CD8-positive, alpha-beta memory T cell (primary cell): ENCODE results near the gene CABCOCO1. TPM values are rescaled to one million over a fixed set of nuclear protein-coding genes. Genes with fewer than 3 reads are reported as not detected.

Experiments
- CTCF ChIA-PET: fragments of 350-600 bp; sonication (Branson Sonifier 250); formaldehyde crosslinking; loops from one replicate; lab custom pipeline; 2021; ENCODE audit warnings: antibody characterized with exemption; lab: Charles Lee
- POLR2A ChIA-PET: fragments of 350-600 bp; sonication (Branson Sonifier 250); formaldehyde crosslinking; loops from one replicate; lab custom pipeline; 2021; ENCODE audit warnings: antibody characterized with exemption; lab: Charles Lee
- DNase-seq, 5 donors: peaks; one replicate each; pipeline versions ENCODE4 v3.0.0 to v3.0.0-alpha.2; 2020 to 2022; ENCODE audit warnings: mixed read lengths in 1 of 5
- H3K27ac ChIP-seq: one replicate; pipeline ENCODE4 v1.7.0; 2013; ENCODE audit warnings: low read depth, mild to moderate bottlenecking, low read length, moderate library complexity
- H3K27me3 ChIP-seq: 2 replicates; pipeline ENCODE4 v1.7.0; 2013; ENCODE audit warnings: low read length, mild to moderate bottlenecking; ENCODE audit not compliant: insufficient read depth, poor library complexity, severe bottlenecking
- H3K36me3 ChIP-seq: 2 replicates; pipeline ENCODE4 v1.7.0; 2013; ENCODE audit warnings: mild to moderate bottlenecking, low read length, moderate library complexity; ENCODE audit not compliant: insufficient read depth
- H3K4me1 ChIP-seq: 2 replicates; pipeline ENCODE4 v1.7.0; 2013; ENCODE audit warnings: mild to moderate bottlenecking, low read length, moderate library complexity; ENCODE audit not compliant: insufficient read depth
- H3K4me3 ChIP-seq: 2 replicates; pipeline ENCODE4 v1.7.0; 2013; ENCODE audit warnings: mild to moderate bottlenecking, low read length
- H3K9me3 ChIP-seq: 2 replicates; pipeline ENCODE4 v1.7.0; 2013; ENCODE audit warnings: mild to moderate bottlenecking, low read length
- H3K27ac Mint-ChIP-seq, 8 donors: one replicate each; pipeline ENCODE4 v1.8.0; 2020 to 2021; ENCODE audit warnings: mixed read lengths in 8 of 8, mild to moderate bottlenecking in 6 of 8, inconsistent platforms in 3 of 8, moderate library complexity in 3 of 8
- H3K27me3 Mint-ChIP-seq, 2 donors: one replicate each; pipeline ENCODE4 v1.8.0; 2020 to 2021; ENCODE audit warnings: mixed read lengths in 2 of 2, mild to moderate bottlenecking in 1 of 2, moderate library complexity in 1 of 2
- H3K36me3 Mint-ChIP-seq, 3 donors: one replicate each; pipeline ENCODE4 v1.8.0; 2020 to 2021; ENCODE audit warnings: mixed read lengths in 3 of 3, inconsistent platforms in 1 of 3, mild to moderate bottlenecking in 1 of 3
- H3K4me1 Mint-ChIP-seq, 3 donors: one replicate each; pipeline ENCODE4 v1.8.0; 2020 to 2021; ENCODE audit warnings: mixed read lengths in 3 of 3, inconsistent platforms in 1 of 3, mild to moderate bottlenecking in 1 of 3
- H3K4me3 Mint-ChIP-seq, 7 donors: one replicate each; pipeline ENCODE4 v1.8.0; 2020 to 2021; ENCODE audit warnings: mixed read lengths in 7 of 7, mild to moderate bottlenecking in 6 of 7, moderate library complexity in 4 of 7, inconsistent platforms in 2 of 7
- H3K9me3 Mint-ChIP-seq, 5 donors: one replicate each; pipeline ENCODE4 v1.8.0; 2020 to 2022; ENCODE audit warnings: mixed read lengths in 5 of 5, mild to moderate bottlenecking in 3 of 5, moderate library complexity in 2 of 5, inconsistent platforms in 1 of 5
- polyA plus RNA-seq: library from polyadenylated mRNA; unstranded; fragments of 300-500 nt; fragmentation: Illumina TruSeq; gene quantifications from one replicate; pipeline ENCODE4 v1.2.3, GENCODE V29; 2021
- total RNA-seq, 2 experiments: library from RNA; stranded (reverse); gene quantifications; one replicate each; pipeline ENCODE4 v1.2.3, GENCODE V29; 2021

Gene CABCOCO1
- total and polyA plus RNA-seq, 3 experiments from 2014 or later: not detected

- CTCF ChIA-PET: interaction anchor here (1.5 to 1.6 kb wide), 2 partner anchors 8 to 501 kb away, joined by 3 read pairs; no protein-coding TSS in a partner anchor
These were observed 81.7 kb downstream of the CABCOCO1 start for GRCh38 chr10:61744469-61744868.

GRCh38 chr10:61746377-61746776 is 83.6 kb downstream of the CABCOCO1 start:
- Mint-ChIP-seq H3K27ac (no peak overlapping the region), H3K4me1 (peaks cover 8 to 9% (median 9%) of the 10 kb centered on the region in 3 donors), H3K27me3 (peaks cover 0 to 8% of the 10 kb centered on the region in 2 donors), H3K4me3 (no peak overlapping the region), H3K36me3 (peaks cover 0 to 7% (median 0%) of the 10 kb centered on the region in 3 donors), H3K9me3 (peaks cover 0 to 9% (median 4%) of the 10 kb centered on the region in 5 donors)
- Histone ChIP-seq H3K36me3 (no peaks in the 10 kb centered on the region), H3K27me3 (no peaks in the 10 kb centered on the region), H3K27ac (no peak overlapping the region), H3K4me1 (peaks cover 3% of the 10 kb centered on the region), H3K9me3 (no peaks in the 10 kb centered on the region), H3K4me3 (no peak overlapping the region)
- ChIA-PET CTCF (no interaction called here), POLR2A (no interaction called here)
- no peak for DNase-seq

More at GRCh38 chr10:61744469-61744868, 81.7 kb downstream of the CABCOCO1 start:
- no peak for DNase-seq
- Histone ChIP-seq H3K4me1 (no peaks in the 10 kb centered on the region), H3K4me3 (no peak overlapping the region), H3K9me3 (no peaks in the 10 kb centered on the region), H3K27me3 (no peaks in the 10 kb centered on the region), H3K27ac (no peak overlapping the region), H3K36me3 (no peaks in the 10 kb centered on the region)
- H3K4me1 Mint-ChIP-seq: no peaks in the 10 kb centered on the region
- no peak overlapping the region for H3K4me3 Mint-ChIP-seq
- POLR2A ChIA-PET: no interaction called here
- H3K27ac Mint-ChIP-seq: no peak overlapping the region
- peaks cover 6 to 12% of the 10 kb centered on the region in 2 donors for H3K27me3 Mint-ChIP-seq
- H3K9me3 Mint-ChIP-seq: peaks cover 0 to 9% (median 4%) of the 10 kb centered on the region in 5 donors
- H3K36me3 Mint-ChIP-seq: peaks cover 0 to 7% (median 0%) of the 10 kb centered on the region in 3 donors

- peaks cover 0 to 4% of the 10 kb centered on the region in 2 donors for H3K27me3 Mint-ChIP-seq
- no peaks in the 10 kb centered on the region for H3K9me3 ChIP-seq
- H3K4me1 Mint-ChIP-seq: peaks cover 17 to 18% (median 18%) of the 10 kb centered on the region in 3 donors
- peaks cover 13% of the 10 kb centered on the region for H3K4me1 ChIP-seq
- ChIA-PET CTCF (no interaction called here), POLR2A (no interaction called here)
- no peak overlapping the region for H3K27ac Mint-ChIP-seq
- H3K9me3 Mint-ChIP-seq: peaks cover 0 to 9% (median 4%) of the 10 kb centered on the region in 5 donors
- H3K27ac ChIP-seq: no peak overlapping the region
- peaks cover 0 to 7% (median 0%) of the 10 kb centered on the region in 3 donors for H3K36me3 Mint-ChIP-seq
- DNase-seq: no peak
- H3K27me3 ChIP-seq: no peaks in the 10 kb centered on the region
- H3K4me3 Mint-ChIP-seq: no peak overlapping the region
- H3K4me3 ChIP-seq: no peak overlapping the region
- H3K36me3 ChIP-seq: no peaks in the 10 kb centered on the region
These were observed 84.6 kb downstream of the CABCOCO1 start for GRCh38 chr10:61747307-61747706.

- H3K4me1 ChIP-seq: peaks cover 19% of the 10 kb centered on the region
- no peaks in the 10 kb centered on the region for H3K36me3 ChIP-seq
- no peak overlapping the region for H3K4me3 ChIP-seq
- Mint-ChIP-seq H3K4me3 (no peak overlapping the region), H3K27ac (no peak overlapping the region), H3K9me3 (peaks cover 0 to 4% (median 3%) of the 10 kb centered on the region in 5 donors), H3K36me3 (peaks cover 0 to 7% (median 0%) of the 10 kb centered on the region in 3 donors), H3K27me3 (no peaks in the 10 kb centered on the region), H3K4me1 (peaks cover 24 to 29% (median 28%) of the 10 kb centered on the region in 3 donors)
- H3K9me3 ChIP-seq: no peaks in the 10 kb centered on the region
- no peaks in the 10 kb centered on the region for H3K27me3 ChIP-seq
- H3K27ac ChIP-seq: no peak overlapping the region
- no peak for DNase-seq
- ChIA-PET CTCF (interaction anchor here (2.2 to 3.7 kb wide), 2 partner anchors 118 to 495 kb away, joined by 8 to 23 read pairs; no protein-coding TSS in a partner anchor), POLR2A (interaction anchor here (0.6 kb wide), 1 partner anchor 737 kb away, joined by 4 read pairs; no protein-coding TSS in a partner anchor)
These were observed 86.6 kb downstream of the CABCOCO1 start for GRCh38 chr10:61749291-61749690.

- Histone ChIP-seq H3K4me1 (peaks cover 19% of the 10 kb centered on the region), H3K27ac (no peak overlapping the region), H3K36me3 (no peaks in the 10 kb centered on the region), H3K4me3 (no peak overlapping the region), H3K9me3 (no peaks in the 10 kb centered on the region), H3K27me3 (no peaks in the 10 kb centered on the region)
- no peaks in the 10 kb centered on the region for H3K27me3 Mint-ChIP-seq
- CTCF ChIA-PET: interaction anchor here (0.6 to 3.7 kb wide), 31 partner anchors 8 to 1428 kb away, joined by 3 to 29 read pairs (median 4); partner anchors contain the start of gene CDK1
- DNase-seq: peak; percentile 29 to 78 (median 50)
- peak overlapping the region in 3 of 7 donors; percentile 6 to 46 (median 34) for H3K4me3 Mint-ChIP-seq
- H3K36me3 Mint-ChIP-seq: no peaks in the 10 kb centered on the region
- peaks cover 24 to 29% (median 28%) of the 10 kb centered on the region in 3 donors for H3K4me1 Mint-ChIP-seq
- H3K9me3 Mint-ChIP-seq: no peaks in the 10 kb centered on the region
- POLR2A ChIA-PET: interaction anchor here (0.6 to 1.5 kb wide), 3 partner anchors 149 to 485 kb away, joined by 3 to 9 read pairs (median 6); no protein-coding TSS in a partner anchor
- peak overlapping the region in 1 of 8 donors; percentile 92 for H3K27ac Mint-ChIP-seq
These were observed 88.3 kb downstream of the CABCOCO1 start for GRCh38 chr10:61750943-61751471.

GRCh38 chr10:61751599-61751998 is 88.9 kb downstream of the CABCOCO1 start:
- Mint-ChIP-seq H3K9me3 (no peaks in the 10 kb centered on the region), H3K27me3 (no peaks in the 10 kb centered on the region), H3K4me1 (peaks cover 24 to 29% (median 28%) of the 10 kb centered on the region in 3 donors), H3K4me3 (peak overlapping the region in 2 of 7 donors; percentile 47 to 48), H3K27ac (peak overlapping the region in 2 of 8 donors; percentile 11 to 21), H3K36me3 (no peaks in the 10 kb centered on the region)
- ChIA-PET POLR2A (interaction anchor here (1.1 to 1.5 kb wide), 2 partner anchors 14 to 148 kb away, joined by 3 to 6 read pairs; no protein-coding TSS in a partner anchor), CTCF (interaction anchor here (0.6 to 3.7 kb wide), 22 partner anchors 10 to 973 kb away, joined by 3 to 29 read pairs (median 4); partner anchors contain the start of gene CDK1)
- no peaks in the 10 kb centered on the region for H3K9me3 ChIP-seq
- no peaks in the 10 kb centered on the region for H3K27me3 ChIP-seq
- no peak for DNase-seq
- no peak overlapping the region for H3K27ac ChIP-seq
- H3K36me3 ChIP-seq: no peaks in the 10 kb centered on the region
- H3K4me3 ChIP-seq: no peak overlapping the region
- H3K4me1 ChIP-seq: peaks cover 19% of the 10 kb centered on the region

GRCh38 chr10:61752111-61753011 is 89.6 kb downstream of the CABCOCO1 start:
- no peak for DNase-seq
- Mint-ChIP-seq H3K4me1 (peaks cover 24 to 29% (median 28%) of the 10 kb centered on the region in 3 donors), H3K4me3 (peak overlapping the region in 6 of 7 donors; percentile 43 to 68 (median 54)), H3K36me3 (no peaks in the 10 kb centered on the region), H3K27me3 (no peaks in the 10 kb centered on the region), H3K27ac (peak overlapping the region in 4 of 8 donors; percentile 21 to 91 (median 70)), H3K9me3 (no peaks in the 10 kb centered on the region)
- H3K4me3 ChIP-seq: no peak overlapping the region
- POLR2A ChIA-PET: interaction anchor here (1.1 kb wide), 1 partner anchor 13 kb away, joined by 3 read pairs; no protein-coding TSS in a partner anchor
- H3K36me3 ChIP-seq: no peaks in the 10 kb centered on the region
- CTCF ChIA-PET: interaction anchor here (1.1 to 3.7 kb wide), 10 partner anchors 8 to 492 kb away, joined by 3 to 29 read pairs (median 4); no protein-coding TSS in a partner anchor
- H3K27me3 ChIP-seq: no peaks in the 10 kb centered on the region
- peaks cover 19% of the 10 kb centered on the region for H3K4me1 ChIP-seq
- no peak overlapping the region for H3K27ac ChIP-seq
- no peaks in the 10 kb centered on the region for H3K9me3 ChIP-seq
